NOMO-1 treated with dmso at 0.1 percent for 144 hours (cell line): ENCODE data around the gene CASP8.

Experiments used
- DNase-seq: peaks from one replicate; lab custom pipeline; 2025; ENCODE audit not compliant: unreplicated experiment; lab: John Stamatoyannopoulos, UW

Gene CASP8

GRCh38 chr2:201260302-201260800 lies at the start of gene CASP8:
Gene CASP8, plus strand, starts transcription at chr2:201260536. Its CDS starts 5,951 bp downstream, at chr2:201266487.
- peak; percentile 90 for DNase-seq

GRCh38 chr2:201215963-201216362 lies 44.4 kb upstream of the CASP8 start:
- no peak for DNase-seq

- DNase-seq = no peak
Observed at GRCh38 chr2:201216918-201217317, 43.4 kb upstream of the CASP8 start.

GRCh38 chr2:201218780-201219179 lies 41.6 kb upstream of the CASP8 start:
- DNase-seq = no peak

GRCh38 chr2:201219328-201220096 lies 40.8 kb upstream of the CASP8 start:
- no peak for DNase-seq

DNA sequence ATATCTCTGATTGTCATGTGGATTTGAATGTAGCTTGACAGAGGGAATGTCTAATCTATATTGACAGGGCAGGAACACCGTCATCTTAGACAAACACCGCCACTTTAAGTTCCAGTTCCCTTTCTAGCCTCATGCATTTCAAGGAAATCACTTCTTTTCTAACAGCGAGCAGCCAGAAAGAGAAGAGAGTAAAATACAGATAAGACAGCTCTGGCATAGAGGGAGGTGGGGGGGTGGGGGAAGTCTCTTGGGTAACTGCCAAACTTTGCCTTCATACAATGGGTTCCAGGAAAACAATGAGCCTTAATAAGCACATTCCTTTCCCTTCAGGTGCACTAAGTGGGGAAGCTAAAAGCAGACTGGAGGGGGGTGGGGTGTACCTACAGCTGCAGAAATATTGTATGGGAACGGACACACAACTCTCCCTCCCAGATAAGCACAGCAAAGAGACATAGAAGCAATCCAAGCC lies 40.2 kb upstream of the CASP8 start:
- DNase-seq = no peak

DNA sequence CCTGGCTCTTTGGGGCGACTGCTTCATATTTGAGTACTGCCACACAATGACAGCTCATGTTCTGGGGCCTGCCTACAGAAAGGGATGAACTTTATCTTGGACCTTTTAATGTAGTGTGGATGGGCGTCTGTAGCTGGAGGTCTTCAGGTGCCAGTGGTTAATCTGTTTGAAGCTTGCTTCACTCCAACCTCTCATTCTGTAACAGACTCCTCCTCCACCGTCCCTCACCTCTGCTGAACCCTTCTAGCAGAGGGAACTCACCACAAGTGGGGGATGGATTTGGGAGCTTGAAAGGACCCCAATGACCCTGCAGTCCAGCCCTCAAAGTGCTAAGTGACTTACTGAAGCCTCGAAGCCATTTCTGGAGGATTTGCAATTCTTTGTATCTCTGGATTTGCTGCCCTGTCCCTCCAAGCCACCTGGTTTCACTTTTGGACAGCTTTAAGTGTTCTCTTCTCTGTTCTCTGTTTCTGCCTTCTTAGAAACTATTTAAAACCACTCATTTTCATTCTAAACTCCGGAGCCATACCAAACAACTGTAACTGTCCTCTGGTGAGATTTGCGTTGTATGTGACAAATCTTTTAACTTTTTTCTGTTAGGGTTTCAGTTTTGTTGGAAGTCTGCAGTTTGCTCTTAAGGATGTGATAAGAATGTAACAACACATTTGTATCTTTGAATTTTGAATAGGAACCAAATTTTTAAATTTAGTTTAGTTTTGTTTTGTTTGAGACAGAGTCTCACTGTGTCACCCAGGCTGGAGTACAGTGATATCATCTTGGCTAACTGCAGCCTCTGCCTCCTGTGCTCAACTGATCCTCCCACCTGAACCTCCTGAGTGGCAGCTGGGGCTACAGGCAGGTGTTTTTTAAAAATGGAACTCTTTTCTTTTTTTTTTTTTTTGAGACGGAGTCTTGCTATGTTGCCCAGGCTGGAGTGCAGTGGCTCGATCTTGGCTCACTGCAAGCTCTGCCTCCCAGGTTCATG lies 37.0 kb upstream of the CASP8 start:
- DNase-seq = no peak

GRCh38 chr2:201228271-201228911 lies 31.9 kb upstream of the CASP8 start:
- no peak for DNase-seq

GRCh38 chr2:201228912-201229290 lies 31.4 kb upstream of the CASP8 start:
- no peak for DNase-seq

DNA sequence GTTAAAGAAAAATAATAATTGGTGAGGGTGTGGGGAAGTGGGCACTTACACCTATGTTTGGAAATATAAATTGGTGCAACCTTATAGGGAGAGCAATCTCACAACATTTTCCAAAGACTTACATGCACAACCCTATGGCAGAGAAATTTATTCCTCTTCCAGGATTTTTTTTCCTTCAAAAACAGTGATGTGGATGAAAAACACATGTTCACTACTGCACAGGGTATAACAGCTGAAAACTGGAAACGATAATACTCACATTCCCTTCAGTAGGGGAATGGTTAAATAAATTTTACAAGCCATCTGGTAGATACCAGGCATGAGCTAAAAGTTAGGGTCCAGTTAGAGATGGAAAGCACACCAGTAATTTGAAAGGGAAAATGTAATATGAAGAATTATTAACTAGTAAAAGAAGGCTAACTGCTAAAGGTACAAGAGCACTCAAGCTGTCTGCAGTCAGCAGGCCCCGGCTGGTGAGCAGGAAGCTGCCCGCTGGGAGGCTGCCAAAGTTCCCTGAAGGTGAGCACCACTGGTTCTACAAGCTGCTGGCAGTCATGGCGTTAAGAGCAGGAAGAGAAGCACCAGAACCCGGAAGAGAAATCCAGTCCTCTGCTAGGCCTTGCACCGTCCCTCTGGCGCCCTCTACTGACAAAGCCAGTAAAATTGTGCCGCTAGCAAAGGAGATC lies 28.4 kb upstream of the CASP8 start:
- DNase-seq = peak; percentile 98

DNA sequence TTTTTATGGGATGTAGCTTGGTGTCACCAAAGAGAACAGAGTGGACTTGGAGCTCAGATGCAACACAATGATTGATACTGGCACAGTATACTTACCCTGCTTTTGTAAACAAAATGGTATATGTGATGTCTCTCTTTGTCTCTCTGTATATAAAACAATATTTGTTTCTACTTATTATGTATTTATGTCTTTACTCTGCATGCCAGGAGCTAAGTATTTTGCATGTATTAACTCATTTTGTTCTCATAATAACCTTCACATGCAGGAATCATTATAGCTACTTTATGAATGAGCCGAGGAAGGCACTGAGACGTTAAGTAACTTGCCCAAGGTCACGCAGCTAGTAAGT lies 27.9 kb upstream of the CASP8 start:
- no peak for DNase-seq

GRCh38 chr2:201233192-201233811 lies 27.0 kb upstream of the CASP8 start:
- peak; percentile 94 for DNase-seq

DNA sequence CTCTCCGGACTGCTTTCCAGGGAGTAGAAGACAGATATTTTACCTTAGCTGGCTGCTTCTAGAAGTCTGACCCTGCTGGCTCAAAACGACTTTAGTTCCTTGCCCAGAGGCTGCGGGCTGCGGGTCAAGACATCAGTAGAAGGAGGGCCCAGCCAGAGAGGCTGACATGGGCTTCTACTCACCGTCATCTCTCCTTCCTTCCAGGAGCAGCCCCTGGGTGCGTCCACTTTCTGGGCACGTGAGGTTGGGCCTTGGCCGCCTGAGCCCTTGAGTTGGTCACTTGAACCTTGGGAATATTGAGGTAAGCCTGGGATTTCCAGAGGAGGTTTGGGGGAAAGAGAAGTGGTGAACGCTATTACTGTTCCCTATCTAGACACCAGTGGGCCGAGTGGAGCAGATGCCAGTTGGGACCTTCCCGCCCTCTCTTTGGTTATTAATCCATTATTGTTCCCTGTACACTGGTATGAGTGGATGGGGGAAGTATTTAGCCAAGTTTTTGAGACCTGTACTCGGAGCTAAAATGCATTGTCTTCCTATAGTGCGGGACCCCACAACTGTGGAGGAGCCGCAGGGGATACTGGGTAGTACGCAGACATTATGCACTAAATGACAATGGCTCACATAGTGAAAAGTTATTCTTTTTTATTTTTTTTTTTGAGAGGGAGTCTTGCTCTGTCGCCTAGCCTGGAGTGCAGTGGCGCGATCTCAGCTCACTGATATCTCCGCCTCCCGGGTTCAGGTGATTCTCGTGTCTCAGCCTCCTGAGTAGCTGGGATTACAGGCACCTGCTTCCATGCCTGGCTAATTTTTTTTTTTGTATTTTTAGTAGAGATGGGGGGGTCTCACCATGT lies 26.3 kb upstream of the CASP8 start:
- no peak for DNase-seq

DNA sequence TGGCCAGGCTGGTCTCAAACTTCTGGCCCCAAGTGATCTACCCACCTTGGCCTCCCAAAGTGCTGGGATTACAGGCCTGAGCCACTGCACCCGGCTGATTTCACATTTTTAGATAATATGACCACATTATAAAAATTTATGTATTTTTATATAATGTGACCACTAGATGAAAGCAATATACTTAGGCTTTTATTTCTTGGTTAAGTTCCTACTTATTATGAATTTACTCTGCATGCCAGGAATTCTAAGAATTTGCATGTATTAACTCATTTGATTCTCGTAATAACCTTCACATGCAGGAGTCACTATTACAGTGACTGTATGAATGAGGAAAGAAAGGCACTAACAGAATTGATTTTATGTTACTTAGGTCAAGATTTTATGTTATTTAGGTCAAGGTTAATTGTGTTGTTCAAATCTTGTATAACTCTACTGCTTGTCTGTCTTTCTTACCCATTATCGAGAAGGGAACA lies 25.6 kb upstream of the CASP8 start:
- no peak for DNase-seq

GRCh38 chr2:201235860-201236811 lies 24.2 kb upstream of the CASP8 start:
- DNase-seq = peak; percentile 55

- peak; percentile 42 for DNase-seq
Observed at GRCh38 chr2:201237486-201238123, 22.7 kb upstream of the CASP8 start.

- DNase-seq = peak; percentile 72
Observed at GRCh38 chr2:201239167-201239935, 21.0 kb upstream of the CASP8 start.
